Right ventricle myocardium inferior (tissue), 1 donor: ENCODE measurements around the gene FAM131B. TPM values are rescaled to one million over a fixed set of nuclear protein-coding genes. Genes with fewer than 3 reads are reported as not detected.
A peak's percentile ranks its signal among the peaks of the same experiment; 100 is the strongest.
"Not testable (repeated sequence)": the region's sequence is repeated elsewhere in the genome, so short reads cannot be mapped to it uniquely, and the experiment has no call there.

Experiments used
- ATAC-seq: fragments of 200-7000 bp; cut with Tn5 transposase; one replicate; pipeline ENCODE4 v1.9.1; 2020; ENCODE audit warnings: mild to moderate bottlenecking, moderate library complexity
- DNase-seq: peaks from one replicate; pipeline ENCODE4 v3.0.0; 2021; ENCODE audit errors: missing footprints
- intact Hi-C: fragments of 100-400 bp; cut with DNase I; formaldehyde crosslinking; loops from one replicate; pipeline ENCODE4 v1.11.0; 2022
- total RNA-seq: library from RNA; stranded (reverse); fragmentation: NEBNext Ultra II Directional; extraction: Animal tissue kit (Norgen Biotek cat#: 25700); gene quantifications from one replicate; pipeline ENCODE4 v1.2.1, GENCODE V29; 2021
- donor health status: DM: no; HTN: yes; CAD: no; lungs with severe emphysema.

The FAM131B gene
- total RNA-seq, 1 donor from 2014 or later: 0.73 TPM

- peak; percentile 23 for ATAC-seq
- peak; percentile 78 for DNase-seq
- intact Hi-C loops: loop anchor here (10.0 kb wide), 1 partner anchor 508 kb away; the partner anchor contains the start of gene TCAF1
Measured at GRCh38 chr7:143396625-143397556, 34.4 kb upstream of the FAM131B start.

GRCh38 chr7:143396182-143396581 is 33.7 kb upstream of the FAM131B start:
- intact Hi-C loops: loop anchor here (10.0 kb wide), 1 partner anchor 509 kb away; the partner anchor contains the start of gene TCAF1
- no peak for ATAC-seq
- peak; percentile 39 for DNase-seq

GRCh38 chr7:143395187-143396149 is 33.0 kb upstream of the FAM131B start:
- intact Hi-C loops: loop anchor here (10.0 kb wide), 1 partner anchor 509 kb away; the partner anchor contains the start of gene TCAF1
- DNase-seq (peak; percentile 60), ATAC-seq (peak; percentile 12)

- intact Hi-C loops: loop anchor here (10.0 kb wide), 1 partner anchor 510 kb away; the partner anchor contains the start of gene TCAF1
- ATAC-seq: no peak
- peak; percentile 15 for DNase-seq
Measured at GRCh38 chr7:143394777-143395176, 32.3 kb upstream of the FAM131B start.

- intact Hi-C loops: loop anchor here (10.0 kb wide), 1 partner anchor 511 kb away; the partner anchor contains the start of gene TCAF1
- ATAC-seq (no peak), DNase-seq (no peak)
Measured at GRCh38 chr7:143394068-143394467, 31.6 kb upstream of the FAM131B start.

- intact Hi-C loops: loop anchor here (10.0 kb wide), 1 partner anchor 511 kb away; the partner anchor contains the start of gene TCAF1
- no peak for ATAC-seq
- DNase-seq: peak; percentile 63
Measured at GRCh38 chr7:143393267-143394041, 30.9 kb upstream of the FAM131B start.

GRCh38 chr7:143392875-143393266 is 30.4 kb upstream of the FAM131B start:
- intact Hi-C loops: loop anchor here (10.0 kb wide), 1 partner anchor 512 kb away; the partner anchor contains the start of gene TCAF1
- DNase-seq: peak; percentile 30
- no peak for ATAC-seq

- intact Hi-C loops: loop anchor here (10.0 kb wide), 1 partner anchor 512 kb away; the partner anchor contains the start of gene TCAF1
- ATAC-seq: not testable (repeated sequence)
- peak; percentile 11 for DNase-seq
Measured at GRCh38 chr7:143392427-143392826, 29.9 kb upstream of the FAM131B start.

GRCh38 chr7:143391462-143392404 is 29.2 kb upstream of the FAM131B start:
- intact Hi-C loops: loop anchor here (1.0 to 10.0 kb wide), 2 partner anchors 9 to 513 kb away; partner anchors contain the start of gene TCAF1
- peak; percentile 81 for ATAC-seq
- DNase-seq: peak; percentile 79

- intact Hi-C loops: loop anchor here (1.0 to 10.0 kb wide), 2 partner anchors 9 to 514 kb away; partner anchors contain the start of gene TCAF1
- DNase-seq (peak; percentile 68), ATAC-seq (no peak)
Measured at GRCh38 chr7:143390773-143391317, 28.3 kb upstream of the FAM131B start.

- ATAC-seq (no peak), DNase-seq (peak; percentile 55)
- intact Hi-C loops: loop anchor here (10.0 kb wide), 1 partner anchor 515 kb away; the partner anchor contains the start of gene TCAF1
Measured at GRCh38 chr7:143390104-143390772, 27.7 kb upstream of the FAM131B start.

- DNase-seq (no peak), ATAC-seq (no peak)
- intact Hi-C loops: loop anchor here (10.0 kb wide), 1 partner anchor 515 kb away; the partner anchor contains the start of gene TCAF1
Measured at GRCh38 chr7:143389316-143390103, 27.0 kb upstream of the FAM131B start.

- intact Hi-C loops: no loop called here
- no peak for ATAC-seq
- DNase-seq: no peak
Measured at GRCh38 chr7:143388491-143389101, 26.1 kb upstream of the FAM131B start.

- intact Hi-C loops: no loop called here
- DNase-seq: peak; percentile 26
- ATAC-seq: no peak
Measured at GRCh38 chr7:143388051-143388450, 25.5 kb upstream of the FAM131B start.
